ENCODE measurements around the gene PANK1.
"Not testable (repeated sequence)": the region's sequence is repeated elsewhere in the genome, so short reads cannot be mapped to it uniquely, and the experiment has no call there.

Gene PANK1

GRCh38 chr10:89651205-89651915, 6.3 kb upstream of the PANK1 start:
- no peak for FAIRE-seq

GRCh38 chr10:89649051-89649450, 4.0 kb upstream of the PANK1 start:
- no peak for FAIRE-seq

- no peak for FAIRE-seq
Observed at GRCh38 chr10:89648074-89648473, 3.0 kb upstream of the PANK1 start.

GRCh38 chr10:89646889-89647657, 2.0 kb upstream of the PANK1 start:
- no peak for FAIRE-seq

GRCh38 chr10:89645742-89646172, 715 bp upstream of the PANK1 start:
- FAIRE-seq, result no peak

GRCh38 chr10:89644691-89644966, 413 bp downstream of the PANK1 start:
- FAIRE-seq, result no peak

- FAIRE-seq, result peak; percentile 97
Observed at GRCh38 chr10:89643812-89644690, 991 bp downstream of the PANK1 start.

- FAIRE-seq, result no peak
Observed at GRCh38 chr10:89643431-89643811, 1.6 kb downstream of the PANK1 start.

GRCh38 chr10:89642193-89642592, 2.8 kb downstream of the PANK1 start:
- FAIRE-seq, result no peak

GRCh38 chr10:89640241-89640640, 4.8 kb downstream of the PANK1 start:
- FAIRE-seq, result no peak

GRCh38 chr10:89639326-89639725, 5.7 kb downstream of the PANK1 start:
- FAIRE-seq, result no peak

GRCh38 chr10:89637113-89637512, 7.9 kb downstream of the PANK1 start:
- no peak for FAIRE-seq

- no peak for FAIRE-seq
Observed at GRCh38 chr10:89634637-89635036, 10.4 kb downstream of the PANK1 start.

- no peak for FAIRE-seq
Observed at GRCh38 chr10:89633484-89633883, 11.6 kb downstream of the PANK1 start.

- no peak for FAIRE-seq
Observed at GRCh38 chr10:89632824-89633223, 12.2 kb downstream of the PANK1 start.

GRCh38 chr10:89627830-89628229, 17.2 kb downstream of the PANK1 start:
- no peak for FAIRE-seq

- no peak for FAIRE-seq
Observed at GRCh38 chr10:89625041-89625765, 19.8 kb downstream of the PANK1 start.

- FAIRE-seq, result no peak
Observed at GRCh38 chr10:89624020-89624419, 21.0 kb downstream of the PANK1 start.

- FAIRE-seq, result no peak
Observed at GRCh38 chr10:89622151-89622550, 22.9 kb downstream of the PANK1 start.

- FAIRE-seq, result no peak
Observed at GRCh38 chr10:89621438-89621837, 23.6 kb downstream of the PANK1 start.

GRCh38 chr10:89620296-89620695, 24.7 kb downstream of the PANK1 start:
- FAIRE-seq, result not testable (repeated sequence)

- FAIRE-seq, result no peak
Observed at GRCh38 chr10:89615824-89616223, 29.2 kb downstream of the PANK1 start.

- no peak for FAIRE-seq
Observed at GRCh38 chr10:89615112-89615511, 29.9 kb downstream of the PANK1 start.

Measured in TTC549 (cell line).